ENCODE measurements around the gene CCNI. TPM values are rescaled to one million over a fixed set of nuclear protein-coding genes. Genes with fewer than 3 reads are reported as not detected.
"Not testable (repeated sequence)": the region's sequence is repeated elsewhere in the genome, so short reads cannot be mapped to it uniquely, and the experiment has no call there.

The CCNI gene
- total and polyA plus RNA-seq, 9 donors = 220 to 772 (median 355) TPM

- intact Hi-C loops (cut with DNase I) = no loop called here
- Histone ChIP-seq H3K27me3 (no peaks in the 10 kb centered on the region), H3K36me3 (no peaks in the 10 kb centered on the region), H3K9me3 (no peaks in the 10 kb centered on the region), H3K4me3 (no peak overlapping the region), H3K4me1 (ENCODE audit: insufficient read depth) (no peaks in the 10 kb centered on the region), H3K27ac (no peak overlapping the region)
- no peak for TF ChIP-seq CTCF (IDR thresholded peaks at IDR 0.05)
- TF ChIP-seq POLR2A (IDR thresholded peaks at IDR 0.05) = no peak
- TF ChIP-seq EP300 (IDR thresholded peaks at IDR 0.05) = no peak
- DNase-seq = no peak
- WGBS, 3 donors = 81 to 91% (median 86%) methylated on average over 1 of the region's 1 CpG
These were observed 35.5 kb downstream of the CCNI start for GRCh38 chr4:77040270-77040669.

- WGBS, 3 donors = 87 to 90% (median 89%) methylated on average over 2 of the region's 2 CpGs
- no peak for DNase-seq
- Histone ChIP-seq H3K4me1 (ENCODE audit: insufficient read depth) (no peaks in the 10 kb centered on the region), H3K36me3 (no peaks in the 10 kb centered on the region), H3K27ac (no peak overlapping the region), H3K9me3 (no peaks in the 10 kb centered on the region), H3K27me3 (no peaks in the 10 kb centered on the region), H3K4me3 (no peak overlapping the region)
- TF ChIP-seq CTCF (IDR thresholded peaks at IDR 0.05) (no peak), POLR2A (IDR thresholded peaks at IDR 0.05) (no peak), EP300 (IDR thresholded peaks at IDR 0.05) (no peak)
- intact Hi-C loops (cut with DNase I) = loop anchor here in 1 of 4 donors (10.0 kb wide), 1 partner anchor 525 kb away; no protein-coding TSS in a partner anchor
These were observed 36.0 kb downstream of the CCNI start for GRCh38 chr4:77039796-77040195.

GRCh38 chr4:77037736-77038135, 38.1 kb downstream of the CCNI start:
- 88 to 93% (median 89%) methylated on average over 3 of the region's 3 CpGs for WGBS, 3 donors
- Histone ChIP-seq H3K4me1 (ENCODE audit: insufficient read depth) (no peaks in the 10 kb centered on the region), H3K4me3 (no peak overlapping the region), H3K9me3 (no peaks in the 10 kb centered on the region), H3K27ac (no peak overlapping the region), H3K36me3 (no peaks in the 10 kb centered on the region), H3K27me3 (no peaks in the 10 kb centered on the region)
- intact Hi-C loops (cut with DNase I) = loop anchor here in 1 of 4 donors (10.0 kb wide), 1 partner anchor 523 kb away; no protein-coding TSS in a partner anchor
- TF ChIP-seq CTCF (IDR thresholded peaks at IDR 0.05) = no peak
- TF ChIP-seq POLR2A (IDR thresholded peaks at IDR 0.05) = no peak
- TF ChIP-seq EP300 (IDR thresholded peaks at IDR 0.05) = no peak
- no peak for DNase-seq

- 93 to 98% (median 96%) methylated on average over 5 of the region's 5 CpGs for WGBS, 3 donors
- H3K36me3 ChIP-seq = not testable (repeated sequence)
These were observed 38.6 kb downstream of the CCNI start for GRCh38 chr4:77037168-77037567.

GRCh38 chr4:77036206-77036605, 39.6 kb downstream of the CCNI start:
- Histone ChIP-seq H3K27me3 (no peaks in the 10 kb centered on the region), H3K4me1 (ENCODE audit: insufficient read depth) (no peaks in the 10 kb centered on the region), H3K36me3 (no peaks in the 10 kb centered on the region), H3K9me3 (no peaks in the 10 kb centered on the region), H3K4me3 (no peak overlapping the region), H3K27ac (no peak overlapping the region)
- DNase-seq = no peak
- intact Hi-C loops (cut with DNase I) = loop anchor here in 1 of 4 donors (10.0 kb wide), 1 partner anchor 521 kb away; no protein-coding TSS in a partner anchor
- no peak for TF ChIP-seq POLR2A (IDR thresholded peaks at IDR 0.05)
- no peak for TF ChIP-seq CTCF (IDR thresholded peaks at IDR 0.05)
- TF ChIP-seq EP300 (IDR thresholded peaks at IDR 0.05) = no peak
- WGBS, 3 donors = 18 to 27% (median 19%) methylated on average over 2 of the region's 2 CpGs

More at GRCh38 chr4:77037168-77037567, 38.6 kb downstream of the CCNI start:
- H3K4me3 ChIP-seq; H3K4me1 ChIP-seq (ENCODE audit: insufficient read depth); H3K27ac ChIP-seq; H3K9me3 ChIP-seq; DNase-seq; H3K27me3 ChIP-seq: not testable (repeated sequence)
- intact Hi-C loops (cut with DNase I) = loop anchor here in 1 of 4 donors (10.0 kb wide), 1 partner anchor 522 kb away; no protein-coding TSS in a partner anchor
